IMR-90 (cell line): ENCODE measurements around the gene KAT6B. TPM values are rescaled to one million over a fixed set of nuclear protein-coding genes. Genes with fewer than 3 reads are reported as not detected.

Experiments
- ATAC-seq: fragments of 200-7000 bp; cut with Tn5 transposase; 2 replicates; pipeline ENCODE4 v1.9.1; 2020; ENCODE audit warnings: low read depth, mild to moderate bottlenecking, moderate library complexity
- BruUV-seq: library from RNA; stranded (reverse); fragments of 400-500 nt; replicated peaks from 2 replicates; lab custom pipeline; 2021; lab: Mats Ljungman, UMichigan
- CTCF ChIA-PET: fragments of 300-600 bp; formaldehyde crosslinking; extraction: SDS; loops from one replicate; lab custom pipeline; 2021; ENCODE audit warnings: antibody characterized with exemption; lab: Yijun Ruan, JAX
- POLR2A ChIA-PET: fragments of 300-600 bp; sonication (Branson Sonifier 250); formaldehyde crosslinking; loops from one replicate; lab custom pipeline; 2022; ENCODE audit warnings: antibody characterized with exemption; ENCODE audit not compliant: unreplicated experiment; lab: Charles Lee
- DNase-seq: peaks from one replicate; pipeline ENCODE4 v3.0.0; 2013
- H2AFZ ChIP-seq: replicated peaks from 2 replicates; pipeline ENCODE3; 2013; ENCODE audit warnings: low read length, mild to moderate bottlenecking; ENCODE audit not compliant: poor library complexity
- H2AK5ac ChIP-seq: 2 replicates; pipeline ENCODE4 v1.6.1; 2013; ENCODE audit warnings: low read depth, low read length, inconsistent platforms
- H2AK9ac ChIP-seq: replicated peaks from 2 replicates; pipeline ENCODE3; 2013; ENCODE audit warnings: mild to moderate bottlenecking, low read depth, low read length, moderate library complexity; ENCODE audit not compliant: poor library complexity
- H2BK120ac ChIP-seq: 2 replicates; pipeline ENCODE4 v1.6.1; 2013; ENCODE audit warnings: low read depth, low read length, inconsistent platforms
- H2BK15ac ChIP-seq: 3 replicates; pipeline ENCODE4 v1.6.1; 2013; ENCODE audit warnings: low read depth, low read length, inconsistent platforms
- H2BK20ac ChIP-seq: 2 replicates; pipeline ENCODE4 v1.6.1; 2013; ENCODE audit warnings: low read depth, mild to moderate bottlenecking, inconsistent platforms, low read length, moderate library complexity
- H2BK5ac ChIP-seq: 2 replicates; pipeline ENCODE4 v1.6.1; 2013; ENCODE audit warnings: mild to moderate bottlenecking, low read depth, low read length, inconsistent platforms; ENCODE audit not compliant: poor library complexity, severe bottlenecking
- H3K14ac ChIP-seq: replicated peaks from 2 replicates; pipeline ENCODE4 v1.6.1; 2013; ENCODE audit warnings: low read depth, low read length, inconsistent platforms
- H3K18ac ChIP-seq: 2 replicates; pipeline ENCODE4 v1.6.1; 2013; ENCODE audit warnings: low read depth, low read length, control low read depth
- H3K23ac ChIP-seq: 2 replicates; pipeline ENCODE4 v1.6.1; 2013; ENCODE audit warnings: low read depth, low read length, inconsistent platforms
- H3K27ac ChIP-seq: 2 replicates; pipeline ENCODE4 v1.5.1; 2013; ENCODE audit warnings: mild to moderate bottlenecking, control low read depth, low read length; ENCODE audit not compliant: insufficient read depth
- H3K27me3 ChIP-seq: 2 replicates; pipeline ENCODE4 v1.6.1; 2013; ENCODE audit warnings: low read length; ENCODE audit not compliant: control insufficient read depth, insufficient read depth
- H3K36me3 ChIP-seq: 2 replicates; pipeline ENCODE4 v1.6.1; 2013; ENCODE audit warnings: low read length, mixed read lengths; ENCODE audit not compliant: control insufficient read depth, insufficient read depth
- H3K4ac ChIP-seq: 2 replicates; pipeline ENCODE4 v1.6.1; 2013; ENCODE audit warnings: low read depth, low read length, inconsistent platforms
- H3K4me1 ChIP-seq: 2 replicates; pipeline ENCODE4 v1.6.1; 2013; ENCODE audit warnings: low read length, mixed read lengths; ENCODE audit not compliant: control insufficient read depth, insufficient read depth
- H3K4me2 ChIP-seq: 2 replicates; pipeline ENCODE4 v1.6.1; 2013; ENCODE audit warnings: low read depth, mild to moderate bottlenecking, control low read depth, low read length, moderate library complexity
- H3K4me3 ChIP-seq: 2 replicates; pipeline ENCODE4 v1.5.1; 2013; ENCODE audit warnings: low read depth, mild to moderate bottlenecking, control low read depth, low read length, moderate library complexity; ENCODE audit not compliant: insufficient read depth
- H3K56ac ChIP-seq: 2 replicates; pipeline ENCODE4 v1.6.1; 2013; ENCODE audit warnings: low read length, inconsistent platforms; ENCODE audit not compliant: insufficient read depth; ENCODE audit errors: extremely low read depth
- H3K79me1 ChIP-seq, 2 experiments: 2 replicates each; pipeline ENCODE4 v1.6.1; 2013; ENCODE audit warnings: low read length in 2 of 2, inconsistent platforms in 1 of 2, low read depth in 1 of 2
- H3K9ac ChIP-seq: 2 replicates; pipeline ENCODE4 v1.6.1; 2013; ENCODE audit warnings: low read depth, low read length, control low read depth
- H3K9me1 ChIP-seq: 2 replicates; pipeline ENCODE4 v1.6.1; 2013; ENCODE audit warnings: low read length, inconsistent platforms; ENCODE audit not compliant: insufficient read depth
- H3K9me3 ChIP-seq: 2 replicates; pipeline ENCODE4 v1.6.1; 2013; ENCODE audit warnings: low read length; ENCODE audit not compliant: control insufficient read depth, insufficient read depth
- H4K20me1 ChIP-seq: 2 replicates; pipeline ENCODE4 v1.6.1; 2013; ENCODE audit warnings: low read length, inconsistent platforms; ENCODE audit not compliant: insufficient read depth
- H4K5ac ChIP-seq: 2 replicates; pipeline ENCODE4 v1.6.1; 2013; ENCODE audit warnings: mild to moderate bottlenecking, low read depth, low read length, control low read depth
- H4K8ac ChIP-seq, 2 experiments: 2 replicates each; pipeline ENCODE4 v1.6.1; 2013; ENCODE audit warnings: low read depth in 2 of 2, low read length in 2 of 2, control low read depth in 1 of 2, inconsistent platforms in 1 of 2
- H4K91ac ChIP-seq: 2 replicates; pipeline ENCODE4 v1.6.1; 2013; ENCODE audit warnings: low read depth, low read length, inconsistent platforms; ENCODE audit not compliant: insufficient read depth
- MAFK ChIP-seq: IDR thresholded peaks from 2 replicates; pipeline ENCODE4 v1.6.1; 2012; ENCODE audit warnings: low read depth, low read length, improper control_type of control experiment
- MAZ ChIP-seq: IDR thresholded peaks from 2 replicates; pipeline ENCODE4 v1.6.1; 2012; ENCODE audit warnings: low read depth, mild to moderate bottlenecking, low read length, improper control_type of control experiment, moderate library complexity, borderline replicate concordance
- WGBS, 2 experiments: methylation state at CpG; one replicate each; pipeline versions ENCODE4 v1.1.5 to v1.1.7; 2013; ENCODE audit warnings: missing lambda C conversion rate in 2 of 2; ENCODE audit not compliant: insufficient read length in 1 of 2; ENCODE audit errors: extremely low coverage in 2 of 2; 5-methylcytosine and 5-hydroxymethylcytosine counted together
- dilution Hi-C: fragments of 300-500 bp; cut with HindIII; formaldehyde crosslinking; loops from one replicate; pipeline ENCODE4 v1.14.3; 2018; ENCODE audit warnings: low sequenced_read_pairs; ENCODE audit not compliant: unreplicated experiment
- in situ Hi-C: fragments of 300-500 bp; cut with MboI; formaldehyde crosslinking; loops from 3 replicates; pipeline ENCODE4 v1.14.3; 2019; ENCODE audit warnings: low sequenced_read_pairs, inconsistent platforms, mixed read lengths
- intact Hi-C: fragments of 100-400 bp; cut with micrococcal nuclease; formaldehyde crosslinking; loops from 2 replicates; pipeline ENCODE4 v1.10.0; 2022
- polyA plus RNA-seq, 3 experiments: library from polyadenylated mRNA; depleted of rRNA; stranded (reverse); fragments of >200 nt; gene quantifications; 2 replicates each; pipeline ENCODE4 v1.2.3, GENCODE V29; 2012; ENCODE audit warnings: low replicate concordance in 1 of 3
- total RNA-seq: library from RNA; depleted of rRNA; stranded (reverse); fragments of >200 nt; gene quantifications from 2 replicates; pipeline ENCODE4 v1.2.3, GENCODE V29; 2012
- TF ChIP-seq, protein P1 (sequence below): fragments of 150-350 bp; IDR thresholded peaks from 2 replicates; pipeline ENCODE4 v1.6.1; 2016; ENCODE audit warnings: low read depth, mild to moderate bottlenecking, low read length, moderate library complexity, borderline replicate concordance

Gene KAT6B
- total and polyA plus RNA-seq, 2 of the 4 experiments (the other 2 are of a cell fraction) = 8.8 to 28.1 TPM

DNA sequence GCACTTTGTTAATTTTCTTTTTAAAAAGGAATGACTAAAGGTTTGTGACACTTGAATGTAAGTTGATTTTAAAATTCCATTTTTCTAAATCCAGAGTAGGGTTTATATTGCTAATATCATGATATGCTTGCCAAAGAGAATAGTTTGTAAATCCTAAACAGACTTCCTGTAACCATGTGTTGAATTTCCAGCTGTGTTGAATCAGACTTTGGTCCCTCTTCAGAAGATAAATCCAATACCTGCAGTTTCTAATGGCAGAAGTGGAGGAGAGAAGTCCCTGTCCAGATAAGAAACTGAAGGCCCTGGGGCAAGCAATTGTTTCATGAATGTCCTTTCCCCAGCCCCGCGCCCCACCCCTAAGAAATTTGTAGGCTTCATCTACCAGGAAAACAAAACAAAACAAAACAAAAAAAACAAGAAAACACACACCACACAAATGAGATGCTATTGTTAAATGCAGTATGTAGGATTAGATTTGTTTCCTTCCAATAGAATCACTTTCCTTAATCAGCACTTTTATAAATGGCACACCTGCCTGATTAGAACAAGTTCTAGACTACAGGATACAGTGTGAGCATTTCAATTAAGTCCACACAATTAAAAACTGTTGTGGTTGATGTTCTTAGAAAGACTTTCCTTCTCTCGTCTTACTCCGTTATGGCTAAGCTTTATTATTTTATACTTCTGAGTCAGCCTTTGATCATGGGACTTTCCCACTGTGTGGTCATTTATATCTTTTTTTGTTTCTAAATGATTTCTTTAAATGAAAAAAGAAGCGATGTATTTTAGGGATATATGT is 122.8 kb downstream of the KAT6B start:
- TF ChIP-seq MAZ = no peak
- peak; percentile 68 for TF ChIP-seq MAFK
- TF ChIP-seq, protein P1, sequence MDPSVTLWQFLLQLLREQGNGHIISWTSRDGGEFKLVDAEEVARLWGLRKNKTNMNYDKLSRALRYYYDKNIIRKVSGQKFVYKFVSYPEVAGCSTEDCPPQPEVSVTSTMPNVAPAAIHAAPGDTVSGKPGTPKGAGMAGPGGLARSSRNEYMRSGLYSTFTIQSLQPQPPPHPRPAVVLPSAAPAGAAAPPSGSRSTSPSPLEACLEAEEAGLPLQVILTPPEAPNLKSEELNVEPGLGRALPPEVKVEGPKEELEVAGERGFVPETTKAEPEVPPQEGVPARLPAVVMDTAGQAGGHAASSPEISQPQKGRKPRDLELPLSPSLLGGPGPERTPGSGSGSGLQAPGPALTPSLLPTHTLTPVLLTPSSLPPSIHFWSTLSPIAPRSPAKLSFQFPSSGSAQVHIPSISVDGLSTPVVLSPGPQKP = no peak
- peak overlapping the region; percentile 43 for H2BK5ac ChIP-seq
- intact Hi-C loops = no loop called here
- no peaks in the 10 kb centered on the region for H4K20me1 ChIP-seq
- H2BK120ac ChIP-seq = no peak overlapping the region
- H4K5ac ChIP-seq = no peak overlapping the region
- no peak overlapping the region for H2AK9ac ChIP-seq
- H3K14ac ChIP-seq = no peak overlapping the region
- peak; percentile 70 for ATAC-seq
- no peak overlapping the region for H4K91ac ChIP-seq
- H3K4ac ChIP-seq = no peak overlapping the region
- H3K9me3 ChIP-seq = no peaks in the 10 kb centered on the region
- H3K18ac ChIP-seq = no peak overlapping the region; the same call in 1 of the 2 replicates
- H3K79me1 ChIP-seq = peaks cover 17 to 60% of the 10 kb centered on the region in 2 experiments
- no peak overlapping the region for H3K9ac ChIP-seq
- no peak overlapping the region for H3K27ac ChIP-seq
- no peak overlapping the region for H2AFZ ChIP-seq
- in situ Hi-C loops = no loop called here
- WGBS, 2 experiments = no CpG with 5 or more reads among the region's 5 CpGs
- POLR2A ChIA-PET = no interaction called here
- H3K4me2 ChIP-seq = peak overlapping the region; percentile 77; the same call in 1 of the 2 replicates
- no TSS peak for BruUV-seq
- H4K8ac ChIP-seq = no peak overlapping the region
- no peak overlapping the region for H3K4me3 ChIP-seq
- H3K36me3 ChIP-seq = no peaks in the 10 kb centered on the region
- H3K27me3 ChIP-seq = no peaks in the 10 kb centered on the region
- no peak overlapping the region for H3K56ac ChIP-seq
- DNase-seq = peak; percentile 67
- dilution Hi-C loops = no loop called here
- no peak overlapping the region for H2AK5ac ChIP-seq
- peaks cover 10% of the 10 kb centered on the region for H3K4me1 ChIP-seq
- H3K23ac ChIP-seq = no peak overlapping the region; the same call in 1 of the 2 replicates
- CTCF ChIA-PET = interaction anchor here (1.6 kb wide), 1 partner anchor 11 kb away, joined by 4 read pairs; no protein-coding TSS in a partner anchor
- H2BK20ac ChIP-seq = no peak overlapping the region
- H3K9me1 ChIP-seq = 0 out of 2 replicates have a peak, but pooled peaks cover 5% of the 10 kb centered on the region
- no peak overlapping the region for H2BK15ac ChIP-seq
